ENCODE measurements around the gene CFI. TPM values are rescaled to one million over a fixed set of nuclear protein-coding genes. Genes with fewer than 3 reads are reported as not detected.
A peak's percentile ranks its signal among the peaks of the same experiment; 100 is the strongest.

CFI gene
- total RNA-seq, 1 experiment from 2014 or later, result not detected

DNA sequence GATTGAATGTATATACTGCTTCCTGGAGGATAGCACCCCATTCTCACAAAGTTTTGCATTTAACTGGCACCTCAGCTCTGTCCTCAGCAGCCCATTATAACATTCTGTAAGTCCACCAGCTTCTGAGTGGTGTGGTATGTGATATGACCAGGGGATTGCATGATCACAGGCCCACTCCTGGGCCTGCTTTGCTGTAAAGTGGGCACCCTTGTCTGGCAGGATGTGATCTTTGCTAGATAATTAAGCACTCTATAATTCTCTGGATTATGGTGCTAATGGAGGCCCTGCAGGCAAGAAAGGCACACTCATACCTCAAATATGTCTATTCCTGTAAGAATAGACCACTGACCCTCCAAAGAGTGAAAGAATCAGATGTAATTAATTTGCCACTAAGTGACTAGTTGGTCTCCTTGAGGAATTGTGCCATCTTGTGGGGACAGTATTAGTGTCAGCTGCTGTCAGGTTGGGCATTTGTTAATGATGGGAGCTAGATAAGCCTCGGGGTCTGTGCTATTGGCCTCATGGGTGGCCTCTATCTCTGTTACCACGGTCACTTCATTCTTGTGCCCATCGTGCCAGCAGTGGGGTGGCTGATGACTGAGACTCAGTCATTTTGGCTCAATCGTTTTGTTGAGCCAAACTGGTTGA, 2.2 kb upstream of the CFI start:
- peak; percentile 29 to 33 for DNase-seq
- intact Hi-C loops (cut with micrococcal nuclease; ENCODE audit: unreplicated experiment), result loop anchor here (1.0 to 10.0 kb wide), 3 partner anchors 75 to 382 kb away; partner anchors contain the start of gene MCUB
- H3K36me3 ChIP-seq (ENCODE audit: control insufficient read depth, insufficient read depth, low read length), result no peaks in the 10 kb centered on the region
- H3K4me3 ChIP-seq (ENCODE audit: low read depth, low read length), result no peak overlapping the region
- Mint-ChIP-seq H3K27me3 (ENCODE audit: insufficient read depth, unreplicated experiment) (peaks cover 5% of the 10 kb centered on the region), H3K4me1 (ENCODE audit: low read depth, unreplicated experiment) (no peaks in the 10 kb centered on the region), H3K9me3 (ENCODE audit: unreplicated experiment) (no peaks in the 10 kb centered on the region), H3K36me3 (ENCODE audit: insufficient read depth, unreplicated experiment) (no peaks in the 10 kb centered on the region), H3K27ac (ENCODE audit: unreplicated experiment) (no peak overlapping the region), H3K4me3 (ENCODE audit: unreplicated experiment) (no peak overlapping the region)
- H3K27me3 ChIP-seq (replicated peaks; ENCODE audit: control insufficient read depth, insufficient read depth, low read length), result no peaks in the 10 kb centered on the region
- peak in 1 of 2 experiments; percentile 47 for TF ChIP-seq CTCF (IDR thresholded peaks at IDR 0.05; ENCODE audit: insufficient read depth in 1 of 2, low read depth in 1 of 2, low read length in 1 of 2, severe bottlenecking in 1 of 2, unreplicated experiment in 1 of 2)
- CTCF ChIA-PET, result interaction anchor here (0.5 to 1.1 kb wide), 5 partner anchors 9 to 383 kb away, joined by 3 to 5 read pairs (median 3); no protein-coding TSS in a partner anchor
- POLR2A ChIA-PET, result no interaction called here
- H3K4me1 ChIP-seq, result no peaks in the 10 kb centered on the region
- no TSS peak for BruUV-seq (replicated peaks)
- no peaks in the 10 kb centered on the region for H3K9me3 ChIP-seq

DNA sequence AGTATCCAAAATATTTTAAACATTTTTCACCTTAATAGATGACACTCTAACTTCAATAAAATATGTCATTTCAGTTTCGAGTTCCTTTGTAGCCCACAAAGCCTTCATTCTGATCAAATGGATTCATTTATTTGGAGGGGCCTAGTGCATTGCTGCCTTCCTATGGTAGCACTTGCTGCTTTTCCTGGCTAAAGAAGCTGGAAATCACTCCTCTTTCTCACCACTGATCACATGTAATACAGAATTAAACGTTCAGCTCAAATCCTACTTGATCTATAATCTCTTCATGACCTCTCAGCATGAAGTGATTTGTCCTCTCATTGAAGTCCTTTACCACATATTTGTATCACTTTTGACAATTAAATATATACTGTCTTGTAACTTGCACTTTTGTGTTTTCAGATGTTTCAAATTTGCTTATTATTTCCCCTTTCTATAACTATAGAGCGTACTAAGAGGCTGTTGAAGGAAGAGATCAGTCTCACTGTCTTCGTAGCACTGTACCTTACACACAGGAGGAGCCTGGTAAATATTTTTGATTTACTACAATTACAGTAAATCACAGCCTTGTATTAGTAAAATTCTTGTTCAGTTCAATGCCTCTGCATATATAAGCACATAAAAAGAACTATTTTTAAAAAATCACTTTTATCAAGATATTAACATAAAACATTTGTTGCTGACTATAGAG, 555 bp downstream of the CFI start:
- Mint-ChIP-seq H3K9me3 (ENCODE audit: unreplicated experiment) (no peaks in the 10 kb centered on the region), H3K27me3 (ENCODE audit: insufficient read depth, unreplicated experiment) (peaks cover 10% of the 10 kb centered on the region), H3K4me1 (ENCODE audit: low read depth, unreplicated experiment) (no peaks in the 10 kb centered on the region), H3K27ac (ENCODE audit: unreplicated experiment) (no peak overlapping the region), H3K36me3 (ENCODE audit: insufficient read depth, unreplicated experiment) (no peaks in the 10 kb centered on the region), H3K4me3 (ENCODE audit: unreplicated experiment) (no peak overlapping the region)
- intact Hi-C loops (cut with micrococcal nuclease; ENCODE audit: unreplicated experiment), result loop anchor here (10.0 kb wide), 1 partner anchor 236 kb away; the partner anchor contains the start of gene MCUB
- TF ChIP-seq CTCF (IDR thresholded peaks at IDR 0.05; ENCODE audit: insufficient read depth in 1 of 2, low read depth in 1 of 2, low read length in 1 of 2, severe bottlenecking in 1 of 2, unreplicated experiment in 1 of 2), result no peak
- Histone ChIP-seq H3K27me3 (replicated peaks; ENCODE audit: control insufficient read depth, insufficient read depth, low read length) (no peaks in the 10 kb centered on the region), H3K4me3 (ENCODE audit: low read depth, low read length) (no peak overlapping the region), H3K9me3 (no peaks in the 10 kb centered on the region), H3K4me1 (no peaks in the 10 kb centered on the region), H3K36me3 (ENCODE audit: control insufficient read depth, insufficient read depth, low read length) (no peaks in the 10 kb centered on the region)
- CTCF ChIA-PET, result no interaction called here
- no peak for DNase-seq
- no TSS peak for BruUV-seq (replicated peaks)
- POLR2A ChIA-PET, result no interaction called here

DNA sequence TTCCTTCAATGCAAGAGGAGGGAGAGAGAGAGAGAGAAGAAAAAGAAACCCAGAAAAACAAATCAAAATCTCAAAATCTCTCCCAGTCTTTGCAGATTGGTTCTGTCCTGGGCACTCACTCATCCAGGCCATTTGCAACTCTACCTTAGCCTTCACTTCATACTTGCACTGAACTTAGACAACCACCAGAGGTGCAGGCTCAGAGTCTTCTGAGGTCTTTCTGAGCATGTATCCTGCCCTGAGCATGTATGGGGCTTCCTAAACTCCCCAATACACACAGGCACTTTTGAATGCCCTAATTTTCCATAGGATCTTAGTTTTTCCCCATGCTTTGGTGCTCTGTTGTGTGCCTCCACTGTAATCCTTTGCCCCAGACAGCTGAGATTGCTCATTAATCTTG, 2.9 kb downstream of the CFI start:
- H3K27me3 Mint-ChIP-seq (ENCODE audit: insufficient read depth, unreplicated experiment), result peaks cover 10% of the 10 kb centered on the region
- no peaks in the 10 kb centered on the region for H3K4me1 ChIP-seq
- ChIA-PET POLR2A (no interaction called here), CTCF (no interaction called here)
- H3K9me3 ChIP-seq, result no peaks in the 10 kb centered on the region
- no peak for DNase-seq
- H3K27ac Mint-ChIP-seq (ENCODE audit: unreplicated experiment), result no peak overlapping the region
- no peaks in the 10 kb centered on the region for H3K36me3 Mint-ChIP-seq (ENCODE audit: insufficient read depth, unreplicated experiment)
- no peak overlapping the region for H3K4me3 ChIP-seq (ENCODE audit: low read depth, low read length)
- no TSS peak for BruUV-seq (replicated peaks)
- TF ChIP-seq CTCF (IDR thresholded peaks at IDR 0.05; ENCODE audit: insufficient read depth in 1 of 2, low read depth in 1 of 2, low read length in 1 of 2, severe bottlenecking in 1 of 2, unreplicated experiment in 1 of 2), result no peak
- H3K4me1 Mint-ChIP-seq (ENCODE audit: low read depth, unreplicated experiment), result no peaks in the 10 kb centered on the region
- no peaks in the 10 kb centered on the region for H3K9me3 Mint-ChIP-seq (ENCODE audit: unreplicated experiment)
- H3K27me3 ChIP-seq (replicated peaks; ENCODE audit: control insufficient read depth, insufficient read depth, low read length), result no peaks in the 10 kb centered on the region
- no peaks in the 10 kb centered on the region for H3K36me3 ChIP-seq (ENCODE audit: control insufficient read depth, insufficient read depth, low read length)
- H3K4me3 Mint-ChIP-seq (ENCODE audit: unreplicated experiment), result no peak overlapping the region
- intact Hi-C loops (cut with micrococcal nuclease; ENCODE audit: unreplicated experiment), result no loop called here
